OCI-LY7 (cell line): Measurements from ENCODE around the gene FAM193A. TPM values are rescaled to one million over a fixed set of nuclear protein-coding genes. Genes with fewer than 3 reads are reported as not detected.

Source experiments
- BruUV-seq: library from RNA; stranded (reverse); fragments of 400-500 nt; replicated peaks from 2 replicates; lab custom pipeline; 2021; lab: Mats Ljungman, UMichigan
- CTCF ChIA-PET: fragments of 300-600 bp; sonication (Branson Sonifier 250); formaldehyde crosslinking; loops from one replicate; lab custom pipeline; 2022; ENCODE audit warnings: antibody characterized with exemption; ENCODE audit not compliant: unreplicated experiment; lab: Charles Lee
- POLR2A ChIA-PET: fragments of 300-600 bp; sonication (Branson Sonifier 250); formaldehyde crosslinking; loops from one replicate; lab custom pipeline; 2022; ENCODE audit warnings: antibody characterized with exemption; lab: Charles Lee
- DNase-seq: peaks from one replicate; pipeline ENCODE4 v3.0.0-alpha.2; 2015; ENCODE audit warnings: low spot score
- H2AFZ ChIP-seq: fragments of 200-600 bp; sonication (generic), shearing (Covaris generic); 2 replicates; pipeline ENCODE4 v1.6.1; 2014; ENCODE audit warnings: mild to moderate bottlenecking, antibody characterized with exemption, low read length, moderate library complexity
- H3K27ac ChIP-seq: fragments of 200-600 bp; sonication (generic); 2 replicates; pipeline ENCODE4 v1.5.1; 2014; ENCODE audit warnings: mixed run types, low read depth, mild to moderate bottlenecking, moderate library complexity, low read length, inconsistent platforms; ENCODE audit not compliant: poor library complexity, severe bottlenecking
- H3K36me3 ChIP-seq: fragments of 200-600 bp; sonication (generic); 2 replicates; pipeline ENCODE4 v1.6.1; 2014; ENCODE audit warnings: mild to moderate bottlenecking, antibody characterized with exemption, low read length, moderate library complexity, mixed read lengths; ENCODE audit not compliant: insufficient read depth
- H3K4me1 ChIP-seq: fragments of 200-600 bp; sonication (generic); 2 replicates; pipeline ENCODE4 v1.5.1; 2014; ENCODE audit warnings: mild to moderate bottlenecking, low read length; ENCODE audit not compliant: insufficient read depth, poor library complexity, severe bottlenecking
- H3K4me2 ChIP-seq: fragments of 200-600 bp; sonication (generic); 2 replicates; pipeline ENCODE4 v1.6.1; 2014; ENCODE audit warnings: mild to moderate bottlenecking, low read length
- H3K4me3 ChIP-seq: fragments of 200-600 bp; sonication (generic); 2 replicates; pipeline ENCODE4 v1.5.1; 2014; ENCODE audit warnings: mild to moderate bottlenecking, low read depth, low read length; ENCODE audit not compliant: poor library complexity, severe bottlenecking
- H3K79me2 ChIP-seq: fragments of 200-600 bp; sonication (generic); 2 replicates; pipeline ENCODE4 v1.6.1; 2016; ENCODE audit warnings: low read depth, mild to moderate bottlenecking, low read length, moderate library complexity, mixed read lengths; ENCODE audit not compliant: insufficient read depth
- H3K9me2 ChIP-seq: fragments of 200-600 bp; sonication (generic); 2 replicates; pipeline ENCODE4 v1.6.1; 2016; ENCODE audit warnings: mild to moderate bottlenecking, low read length, mixed read lengths; ENCODE audit not compliant: insufficient read depth
- H3K9me3 ChIP-seq: fragments of 200-600 bp; sonication (generic); 2 replicates; pipeline ENCODE4 v1.6.1; 2014; ENCODE audit warnings: mild to moderate bottlenecking, mixed run types, low read length, mixed read lengths
- H4K20me1 ChIP-seq: fragments of 200-600 bp; sonication (generic); 2 replicates; pipeline ENCODE4 v1.6.1; 2014; ENCODE audit warnings: mild to moderate bottlenecking, antibody characterized with exemption, low read length, moderate library complexity, mixed read lengths; ENCODE audit not compliant: insufficient read depth
- EZH2phosphoT487 ChIP-seq: fragments of 200-600 bp; sonication (generic); IDR thresholded peaks from 2 replicates; pipeline ENCODE4 v1.6.1; 2018; ENCODE audit warnings: low read depth, borderline replicate concordance, mild to moderate bottlenecking, mixed run types, antibody characterized with exemption, low read length, moderate library complexity, mixed read lengths
- intact Hi-C: fragments of 100-400 bp; cut with micrococcal nuclease; formaldehyde crosslinking; loops from one replicate; pipeline ENCODE4 v1.10.0; 2022; ENCODE audit not compliant: unreplicated experiment
- total RNA-seq, 2 experiments: library from RNA; depleted of rRNA in 1 of 2; stranded (reverse); fragments of >200 nt in 1 of 2; shearing (Covaris generic) in 1 of 2; gene quantifications; 2 replicates each; pipeline ENCODE4 v1.2.3, GENCODE V29; 2014 to 2022
- TF ChIP-seq, protein P1 (sequence below): fragments of 200-600 bp; sonication (generic); conservative IDR thresholded peaks from 2 replicates; pipeline ENCODE4 v1.5.1; 2014; ENCODE audit warnings: mild to moderate bottlenecking, antibody characterized with exemption, low read length, moderate library complexity, mixed read lengths

Gene FAM193A
- total RNA-seq, 2 experiments from 2014 or later = 17.8 to 36.7 TPM

DNA sequence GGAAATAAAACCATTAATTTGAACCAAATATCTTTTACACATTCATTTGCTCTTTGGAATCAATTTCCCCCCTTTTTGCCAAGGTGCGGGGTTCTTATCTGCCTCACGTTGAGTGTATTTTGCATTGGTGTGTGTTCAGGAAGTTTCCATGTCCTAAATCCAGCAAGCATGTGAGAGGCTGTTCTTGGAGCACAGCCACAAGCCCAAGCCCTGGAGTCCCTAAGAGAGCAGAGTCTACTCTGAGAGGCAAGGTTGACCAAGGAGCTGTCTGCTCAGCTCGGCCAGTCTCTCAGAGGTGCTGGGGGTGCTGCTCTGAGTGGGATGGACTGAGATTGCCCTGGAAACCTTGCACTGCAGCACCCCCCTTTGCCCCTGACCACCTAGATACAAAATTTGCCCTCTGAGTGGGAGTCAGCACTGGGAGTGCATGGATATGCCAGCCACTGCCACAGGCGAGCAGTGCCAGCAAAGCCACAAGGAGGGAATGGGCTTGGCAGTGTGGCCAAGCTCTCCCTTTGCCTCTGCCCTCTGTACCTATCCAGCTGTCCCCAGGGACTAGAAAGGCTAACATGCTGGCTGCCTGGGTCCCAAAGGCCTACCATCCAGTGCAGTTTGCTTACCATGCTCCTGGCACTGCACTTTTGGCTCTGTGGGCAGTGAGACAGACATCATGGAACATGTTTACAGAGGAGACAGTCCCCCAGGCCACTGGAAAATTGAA lies 20.5 kb upstream of the FAM193A start:
- Histone ChIP-seq H3K4me3 (no peak overlapping the region), H3K9me3 (no peaks in the 10 kb centered on the region), H3K36me3 (peaks cover 68% of the 10 kb centered on the region), H3K4me1 (peaks cover 8% of the 10 kb centered on the region), H3K4me2 (no peak overlapping the region), H3K9me2 (no peaks in the 10 kb centered on the region), H3K27ac (no peak overlapping the region), H4K20me1 (no peaks in the 10 kb centered on the region), H3K79me2 (no peaks in the 10 kb centered on the region), H2AFZ (no peak overlapping the region)
- TF ChIP-seq EZH2phosphoT487 = no peak
- TF ChIP-seq, protein P1, sequence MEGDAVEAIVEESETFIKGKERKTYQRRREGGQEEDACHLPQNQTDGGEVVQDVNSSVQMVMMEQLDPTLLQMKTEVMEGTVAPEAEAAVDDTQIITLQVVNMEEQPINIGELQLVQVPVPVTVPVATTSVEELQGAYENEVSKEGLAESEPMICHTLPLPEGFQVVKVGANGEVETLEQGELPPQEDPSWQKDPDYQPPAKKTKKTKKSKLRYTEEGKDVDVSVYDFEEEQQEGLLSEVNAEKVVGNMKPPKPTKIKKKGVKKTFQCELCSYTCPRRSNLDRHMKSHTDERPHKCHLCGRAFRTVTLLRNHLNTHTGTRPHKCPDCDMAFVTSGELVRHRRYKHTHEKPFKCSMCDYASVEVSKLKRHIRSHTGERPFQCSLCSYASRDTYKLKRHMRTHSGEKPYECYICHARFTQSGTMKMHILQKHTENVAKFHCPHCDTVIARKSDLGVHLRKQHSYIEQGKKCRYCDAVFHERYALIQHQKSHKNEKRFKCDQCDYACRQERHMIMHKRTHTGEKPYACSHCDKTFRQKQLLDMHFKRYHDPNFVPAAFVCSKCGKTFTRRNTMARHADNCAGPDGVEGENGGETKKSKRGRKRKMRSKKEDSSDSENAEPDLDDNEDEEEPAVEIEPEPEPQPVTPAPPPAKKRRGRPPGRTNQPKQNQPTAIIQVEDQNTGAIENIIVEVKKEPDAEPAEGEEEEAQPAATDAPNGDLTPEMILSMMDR = no peak
- ChIA-PET CTCF (no interaction called here), POLR2A (no interaction called here)
- intact Hi-C loops = no loop called here
- no TSS peak for BruUV-seq
- no peak for DNase-seq

DNA sequence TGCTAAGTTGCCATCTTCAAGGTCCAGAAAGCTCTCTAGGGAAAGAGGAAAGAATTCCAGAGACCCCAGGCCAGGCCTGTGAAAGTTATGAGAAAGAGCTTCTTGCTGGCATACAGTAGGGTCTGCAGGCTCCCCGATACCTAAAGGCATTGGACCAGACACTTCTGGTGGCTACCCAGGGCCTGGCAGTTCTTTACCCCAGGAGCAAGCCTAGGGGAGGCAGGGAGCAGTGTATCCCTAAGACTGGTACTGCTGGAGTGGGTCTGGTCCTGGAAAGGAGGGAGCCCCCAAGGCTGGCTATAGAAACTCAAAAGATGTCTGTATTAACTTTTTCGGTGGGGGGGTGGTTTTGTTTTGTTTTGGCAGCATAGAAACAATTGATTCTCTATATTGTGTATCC lies 19.8 kb upstream of the FAM193A start:
- ChIA-PET POLR2A (no interaction called here), CTCF (no interaction called here)
- peaks cover 67% of the 10 kb centered on the region for H3K36me3 ChIP-seq
- H4K20me1 ChIP-seq = no peaks in the 10 kb centered on the region
- no peaks in the 10 kb centered on the region for H3K9me3 ChIP-seq
- no peak overlapping the region for H3K4me3 ChIP-seq
- peaks cover 3% of the 10 kb centered on the region for H3K4me1 ChIP-seq
- H3K79me2 ChIP-seq = no peaks in the 10 kb centered on the region
- intact Hi-C loops = no loop called here
- TF ChIP-seq, protein P1 = no peak
- TF ChIP-seq EZH2phosphoT487 = no peak
- no TSS peak for BruUV-seq
- DNase-seq = no peak
- no peak overlapping the region for H3K27ac ChIP-seq
- no peaks in the 10 kb centered on the region for H3K9me2 ChIP-seq
- no peak overlapping the region for H2AFZ ChIP-seq
- H3K4me2 ChIP-seq = no peak overlapping the region

DNA sequence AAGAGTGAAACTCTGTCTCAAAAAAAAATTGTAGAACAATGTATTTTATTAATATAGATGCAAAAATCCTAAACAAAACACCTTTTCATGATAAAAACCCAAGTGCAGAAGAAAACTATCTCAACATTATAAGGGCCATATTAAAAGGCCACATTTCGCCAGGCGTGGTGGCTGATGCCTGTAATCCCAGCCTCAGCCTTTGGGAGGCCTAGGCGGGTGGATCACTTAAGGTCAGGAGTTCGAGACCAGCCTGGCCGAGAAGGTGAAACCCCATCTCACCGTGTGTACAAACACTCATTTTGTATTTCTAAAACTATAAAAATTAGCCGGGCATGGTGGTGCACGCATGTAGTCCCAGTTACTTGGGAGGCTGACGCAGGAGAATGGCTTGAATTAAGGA lies 9.9 kb upstream of the FAM193A start:
- Histone ChIP-seq H3K4me1 (no peaks in the 10 kb centered on the region), H3K4me3 (no peak overlapping the region), H4K20me1 (no peaks in the 10 kb centered on the region), H3K9me3 (no peaks in the 10 kb centered on the region), H3K4me2 (no peak overlapping the region), H3K36me3 (no peaks in the 10 kb centered on the region), H3K9me2 (no peaks in the 10 kb centered on the region), H3K27ac (no peak overlapping the region), H2AFZ (no peak overlapping the region), H3K79me2 (no peaks in the 10 kb centered on the region)
- CTCF ChIA-PET = no interaction called here
- POLR2A ChIA-PET = no interaction called here
- TF ChIP-seq, protein P1 = no peak
- no peak for TF ChIP-seq EZH2phosphoT487
- no peak for DNase-seq
- intact Hi-C loops = no loop called here
- no TSS peak for BruUV-seq
